HCT116 (cell line): ENCODE data around the gene IL25. TPM values are rescaled to one million over a fixed set of nuclear protein-coding genes. Genes with fewer than 3 reads are reported as not detected.
A peak's percentile ranks its signal among the peaks of the same experiment; 100 is the strongest.

Source experiments
- ATAC-seq: fragments of 200-7000 bp; cut with Tn5 transposase; 2 replicates; pipeline ENCODE4 v1.9.1; 2020; ENCODE audit warnings: mild to moderate bottlenecking, moderate library complexity
- BruUV-seq: library from RNA; stranded (reverse); fragments of 400-500 nt; replicated peaks from 2 replicates; lab custom pipeline; 2021; lab: Mats Ljungman, UMichigan
- CTCF ChIA-PET: fragments of 300-600 bp; sonication (Branson Sonifier 250); formaldehyde crosslinking; loops from one replicate; lab custom pipeline; 2021; ENCODE audit warnings: antibody characterized with exemption; lab: Charles Lee
- POLR2A ChIA-PET: fragments of 300-600, 350-600 bp; sonication (Branson Sonifier 250); formaldehyde crosslinking; loops from one replicate; lab custom pipeline; 2021; ENCODE audit warnings: antibody characterized with exemption; lab: Charles Lee
- RAD21 ChIA-PET, 2 experiments: fragments of 300-600 bp; sonication (Branson Sonifier 250); formaldehyde crosslinking; loops; one replicate each; lab custom pipeline; 2023; ENCODE audit warnings: low total read pairs in 2 of 2; ENCODE audit not compliant: uncharacterized antibody in 2 of 2, unreplicated experiment in 2 of 2, low non-redundant PET in 1 of 2; lab: Charles Lee
- DNase-seq: peaks from one replicate; pipeline ENCODE4 v3.0.0-alpha.2; 2010; ENCODE audit warnings: low read depth, low spot score
- H2AFZ ChIP-seq: fragments of 200-600 bp; shearing (Covaris generic), sonication (generic); 2 replicates; pipeline ENCODE4 v1.6.1; 2017; ENCODE audit warnings: low read depth, mixed run types, mixed read lengths, antibody characterized with exemption, low read length; ENCODE audit not compliant: poor library complexity, severe bottlenecking
- H3K27ac ChIP-seq: 2 replicates; pipeline ENCODE4 v1.5.1; 2012; ENCODE audit warnings: low read depth, low read length
- H3K27me3 ChIP-seq: fragments of 200-600 bp; sonication (generic); 2 replicates; pipeline ENCODE4 v1.6.1; 2016; ENCODE audit warnings: mixed run types, low read length, mixed read lengths; ENCODE audit not compliant: insufficient read depth
- H3K36me3 ChIP-seq, 2 experiments: fragments of 200-500 bp in 1 of 2; fragments of 200-600 bp in 1 of 2; sonication (Bioruptor generic) in 1 of 2; sonication (generic) in 1 of 2; 2 replicates each; pipeline versions ENCODE4 v1.5.1 to v1.6.1; 2014 to 2016; ENCODE audit warnings: low read length in 2 of 2, inconsistent platforms in 1 of 2, mixed read lengths in 1 of 2, mixed run types in 1 of 2; ENCODE audit not compliant: insufficient read depth in 2 of 2, control insufficient read depth in 1 of 2
- H3K4me1 ChIP-seq, 2 experiments: fragments of 200-600 bp in 1 of 2; sonication (generic) in 1 of 2; 2 replicates each; pipeline versions ENCODE4 v1.5.1 to v1.6.1; 2012 to 2017; ENCODE audit warnings: low read length in 2 of 2, inconsistent platforms in 1 of 2, mild to moderate bottlenecking in 1 of 2, mixed read lengths in 1 of 2, mixed run types in 1 of 2, moderate library complexity in 1 of 2; ENCODE audit not compliant: insufficient read depth in 2 of 2, control insufficient read depth in 1 of 2
- H3K4me2 ChIP-seq: fragments of 200-600 bp; sonication (generic); 2 replicates; pipeline ENCODE4 v1.6.1; 2017; ENCODE audit warnings: mixed run types, low read length, mixed read lengths
- H3K4me3 ChIP-seq, 2 experiments: fragments of 200-600 bp in 1 of 2; sonication (generic) in 1 of 2; replicated peaks in 1 of 2; 2 replicates each; pipeline ENCODE4 v1.5.1; 2011 to 2016; ENCODE audit warnings: low read length in 2 of 2, control low read depth in 1 of 2, low read depth in 1 of 2, mild to moderate bottlenecking in 1 of 2, mixed read lengths in 1 of 2, mixed run types in 1 of 2
- H3K79me2 ChIP-seq: fragments of 200-600 bp; sonication (generic); 2 replicates; pipeline ENCODE4 v1.6.1; 2017; ENCODE audit warnings: mild to moderate bottlenecking, mixed run types, low read length, moderate library complexity, mixed read lengths; ENCODE audit not compliant: insufficient read depth
- H3K9ac ChIP-seq: fragments of 200-600 bp; sonication (generic); 2 replicates; pipeline ENCODE4 v1.6.1; 2016; ENCODE audit warnings: low read length, mixed read lengths
- H3K9me2 ChIP-seq: fragments of 200-600 bp; sonication (generic), shearing (Covaris generic); 2 replicates; pipeline ENCODE4 v1.6.1; 2017; ENCODE audit warnings: mixed run types, mild to moderate bottlenecking, moderate library complexity; ENCODE audit not compliant: insufficient read depth
- H3K9me3 ChIP-seq, 2 experiments: fragments of 200-500 bp in 1 of 2; fragments of 200-600 bp in 1 of 2; sonication (Bioruptor generic) in 1 of 2; sonication (generic) in 1 of 2; 2 replicates each; pipeline ENCODE4 v1.6.1; 2014 to 2017; ENCODE audit warnings: low read length in 2 of 2, mixed read lengths in 2 of 2, inconsistent platforms in 1 of 2, low read depth in 1 of 2, mild to moderate bottlenecking in 1 of 2, mixed run types in 1 of 2, moderate library complexity in 1 of 2; ENCODE audit not compliant: control insufficient read depth in 1 of 2, insufficient read depth in 1 of 2
- H4K20me1 ChIP-seq: fragments of 200-600 bp; sonication (generic), shearing (Covaris generic); 2 replicates; pipeline ENCODE4 v1.6.1; 2017; ENCODE audit warnings: mixed run types, mild to moderate bottlenecking, moderate library complexity; ENCODE audit not compliant: insufficient read depth
- ATF3 ChIP-seq: IDR thresholded peaks from 2 replicates; pipeline ENCODE4 v1.6.1; 2012
- CBX3 ChIP-seq: IDR thresholded peaks from 2 replicates; pipeline ENCODE4 v1.6.1; 2012; ENCODE audit warnings: low read depth
- CTCF ChIP-seq, 3 experiments: fragments of 200-600 bp in 1 of 3; sonication (generic) in 1 of 3; IDR thresholded peaks in 2 of 3; conservative IDR thresholded peaks in 1 of 3; 2 replicates each; pipeline ENCODE4 v1.5.1; 2012 to 2017; ENCODE audit warnings: low read depth in 2 of 3, low read length in 2 of 3, antibody characterized with exemption in 1 of 3, borderline replicate concordance in 1 of 3, control low read depth in 1 of 3, mild to moderate bottlenecking in 1 of 3, mixed read lengths in 1 of 3, mixed run types in 1 of 3, moderate library complexity in 1 of 3; ENCODE audit not compliant: insufficient read depth in 1 of 3
- ELF1 ChIP-seq: IDR thresholded peaks from 2 replicates; pipeline ENCODE4 v1.6.1; 2012; ENCODE audit warnings: low read depth, borderline replicate concordance
- JUND ChIP-seq: IDR thresholded peaks from 2 replicates; pipeline ENCODE4 v1.6.1; 2012
- MAX ChIP-seq: IDR thresholded peaks from 2 replicates; pipeline ENCODE4 v1.6.1; 2012
- POLR2A ChIP-seq: IDR thresholded peaks from 2 replicates; pipeline ENCODE4 v1.7.0; 2011; ENCODE audit warnings: borderline replicate concordance; ENCODE audit not compliant: insufficient read depth, insufficient read length; ENCODE audit errors: extremely low read depth
- RAD21 ChIP-seq: IDR thresholded peaks from 2 replicates; pipeline ENCODE4 v1.6.1; 2012; ENCODE audit warnings: low read depth, mild to moderate bottlenecking
- SP1 ChIP-seq: IDR thresholded peaks from 2 replicates; pipeline ENCODE4 v1.6.1; 2012; ENCODE audit warnings: low read depth
- SRF ChIP-seq: IDR thresholded peaks from 2 replicates; pipeline ENCODE4 v1.6.1; 2012; ENCODE audit warnings: low read depth
- YY1 ChIP-seq: IDR thresholded peaks from 2 replicates; pipeline ENCODE4 v1.6.1; 2011; ENCODE audit warnings: low read length, low read depth, moderate library complexity, mild to moderate bottlenecking; ENCODE audit not compliant: insufficient replicate concordance; ENCODE audit errors: extremely low read depth
- ZNF274 ChIP-seq: fragments of 200-500 bp; sonication (Bioruptor generic); IDR thresholded peaks from 2 replicates; pipeline ENCODE4 v1.6.1; 2014; ENCODE audit warnings: mild to moderate bottlenecking, low read depth, low read length, inconsistent platforms
- intact Hi-C: fragments of 100-400 bp; cut with micrococcal nuclease; formaldehyde crosslinking; loops from 2 replicates; pipeline ENCODE4 v1.10.0; 2022
- total RNA-seq: library from RNA; stranded (reverse); gene quantifications from one replicate; pipeline ENCODE4 v1.2.1, GENCODE V29; 2021; ENCODE audit not compliant: unreplicated experiment

Gene IL25
- total RNA-seq, 1 experiment from 2014 or later, result not detected

GRCh38 chr14:23344481-23344880 is 28.1 kb upstream of the IL25 start:
- Histone ChIP-seq H4K20me1 (no peaks in the 10 kb centered on the region), H3K4me1 (no peaks in the 10 kb centered on the region), H3K4me3 (no peak overlapping the region), H3K4me2 (no peak overlapping the region), H3K27ac (no peak overlapping the region), H3K79me2 (no peaks in the 10 kb centered on the region), H2AFZ (no peak overlapping the region), H3K9me3 (peaks cover 12 to 13% of the 10 kb centered on the region in 2 experiments; a peak in 2 of 4 replicates), H3K9ac (no peak overlapping the region), H3K9me2 (no peaks in the 10 kb centered on the region), H3K36me3 (no peaks in the 10 kb centered on the region), H3K27me3 (no peaks in the 10 kb centered on the region)
- BruUV-seq, result no TSS peak
- POLR2A ChIA-PET, result no interaction called here
- intact Hi-C loops, result no loop called here
- no peak for TF ChIP-seq JUND
- 0 out of 6 replicates have a peak, but pooled peaks of 1 of the 3 experiments have one; percentile 12 for TF ChIP-seq CTCF (IDR thresholded peaks at IDR 0.05 in 2 of 3, conservative IDR thresholded peaks at IDR 0.05 in 1 of 3; ENCODE audit: borderline replicate concordance in 1 of 3, insufficient read depth in 1 of 3, low read depth in 2 of 3, low read length in 2 of 3)
- ATAC-seq (no peak), DNase-seq (no peak)
- RAD21 ChIA-PET, result no interaction called here
- CTCF ChIA-PET, result interaction anchor here (2.0 kb wide), 1 partner anchor 16 kb away, joined by 8 read pairs; no protein-coding TSS in a partner anchor

GRCh38 chr14:23345987-23346692 is 26.5 kb upstream of the IL25 start:
- H3K9me2 ChIP-seq, result no peaks in the 10 kb centered on the region
- no peaks in the 10 kb centered on the region for H4K20me1 ChIP-seq
- RAD21 ChIA-PET, result no interaction called here
- DNase-seq, result no peak
- no peak overlapping the region for H2AFZ ChIP-seq
- H3K79me2 ChIP-seq, result no peaks in the 10 kb centered on the region
- no peak overlapping the region for H3K4me3 ChIP-seq
- no peak for TF ChIP-seq JUND
- TF ChIP-seq CBX3, result no peak
- no peak for TF ChIP-seq ZNF274
- no peak for TF ChIP-seq ELF1
- TF ChIP-seq SP1, result no peak
- TF ChIP-seq RAD21, result no peak
- TF ChIP-seq MAX, result no peak
- TF ChIP-seq SRF, result no peak
- TF ChIP-seq ATF3, result no peak
- no peak for TF ChIP-seq YY1
- no peak for TF ChIP-seq POLR2A
- no peak for TF ChIP-seq CTCF (IDR thresholded peaks at IDR 0.05 in 2 of 3, conservative IDR thresholded peaks at IDR 0.05 in 1 of 3; ENCODE audit: borderline replicate concordance in 1 of 3, insufficient read depth in 1 of 3, low read depth in 2 of 3, low read length in 2 of 3)
- H3K9ac ChIP-seq, result no peak overlapping the region
- intact Hi-C loops, result no loop called here
- no peaks in the 10 kb centered on the region for H3K27me3 ChIP-seq
- H3K4me1 ChIP-seq, result no peaks in the 10 kb centered on the region
- no peak for ATAC-seq
- no peak overlapping the region for H3K27ac ChIP-seq
- peaks cover 0 to 1% of the 10 kb centered on the region in 2 experiments; a peak in 1 of 4 replicates for H3K9me3 ChIP-seq
- POLR2A ChIA-PET, result no interaction called here
- H3K4me2 ChIP-seq, result no peak overlapping the region
- no TSS peak for BruUV-seq
- no peaks in the 10 kb centered on the region for H3K36me3 ChIP-seq
- CTCF ChIA-PET, result interaction anchor here (2.0 kb wide), 1 partner anchor 14 kb away, joined by 8 read pairs; no protein-coding TSS in a partner anchor
